ENCODE results near the gene CAPG.

CAPG gene

DNA sequence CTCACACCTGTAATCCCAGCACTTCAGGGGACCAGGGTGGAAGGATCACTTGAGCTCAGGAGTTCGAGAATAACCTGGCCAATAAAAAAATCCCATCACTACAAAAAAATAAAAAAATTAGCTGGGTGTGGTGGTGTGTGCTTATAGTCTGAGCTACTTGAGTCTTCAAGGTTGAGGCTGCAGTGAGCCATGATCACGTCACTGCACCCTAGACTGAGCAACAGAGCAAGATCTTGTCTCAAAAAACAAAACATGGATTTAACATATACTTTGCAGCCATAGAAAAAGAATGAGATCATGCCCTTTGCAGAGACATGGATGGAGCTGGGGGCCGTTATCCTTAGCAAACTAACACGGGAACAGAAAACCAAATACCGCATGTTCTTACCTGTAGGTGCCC lies 30.6 kb upstream of the CAPG start:
- ChIA-PET CTCF (interaction anchor here (1.3 kb wide), 1 partner anchor 20 kb away, joined by 3 read pairs; no protein-coding TSS in a partner anchor), POLR2A (interaction anchor here (1.9 kb wide), 1 partner anchor 105 kb away, joined by 5 read pairs; no protein-coding TSS in a partner anchor)
- TF ChIP-seq SCRT1 (tag by site-specific recombination; IDR thresholded peaks at IDR 0.05; ENCODE audit: borderline replicate concordance), result no peak
- no peak for TF ChIP-seq ZNF621 (tag by site-specific recombination; IDR thresholded peaks at IDR 0.05)
- TF ChIP-seq, protein P1, sequence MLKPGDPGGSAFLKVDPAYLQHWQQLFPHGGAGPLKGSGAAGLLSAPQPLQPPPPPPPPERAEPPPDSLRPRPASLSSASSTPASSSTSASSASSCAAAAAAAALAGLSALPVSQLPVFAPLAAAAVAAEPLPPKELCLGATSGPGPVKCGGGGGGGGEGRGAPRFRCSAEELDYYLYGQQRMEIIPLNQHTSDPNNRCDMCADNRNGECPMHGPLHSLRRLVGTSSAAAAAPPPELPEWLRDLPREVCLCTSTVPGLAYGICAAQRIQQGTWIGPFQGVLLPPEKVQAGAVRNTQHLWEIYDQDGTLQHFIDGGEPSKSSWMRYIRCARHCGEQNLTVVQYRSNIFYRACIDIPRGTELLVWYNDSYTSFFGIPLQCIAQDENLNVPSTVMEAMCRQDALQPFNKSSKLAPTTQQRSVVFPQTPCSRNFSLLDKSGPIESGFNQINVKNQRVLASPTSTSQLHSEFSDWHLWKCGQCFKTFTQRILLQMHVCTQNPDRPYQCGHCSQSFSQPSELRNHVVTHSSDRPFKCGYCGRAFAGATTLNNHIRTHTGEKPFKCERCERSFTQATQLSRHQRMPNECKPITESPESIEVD (tag by site-specific recombination; IDR thresholded peaks at IDR 0.05), result no peak
- TF ChIP-seq ZNF2 (tag by site-specific recombination; IDR thresholded peaks at IDR 0.05), result no peak
- TF ChIP-seq, protein P2, sequence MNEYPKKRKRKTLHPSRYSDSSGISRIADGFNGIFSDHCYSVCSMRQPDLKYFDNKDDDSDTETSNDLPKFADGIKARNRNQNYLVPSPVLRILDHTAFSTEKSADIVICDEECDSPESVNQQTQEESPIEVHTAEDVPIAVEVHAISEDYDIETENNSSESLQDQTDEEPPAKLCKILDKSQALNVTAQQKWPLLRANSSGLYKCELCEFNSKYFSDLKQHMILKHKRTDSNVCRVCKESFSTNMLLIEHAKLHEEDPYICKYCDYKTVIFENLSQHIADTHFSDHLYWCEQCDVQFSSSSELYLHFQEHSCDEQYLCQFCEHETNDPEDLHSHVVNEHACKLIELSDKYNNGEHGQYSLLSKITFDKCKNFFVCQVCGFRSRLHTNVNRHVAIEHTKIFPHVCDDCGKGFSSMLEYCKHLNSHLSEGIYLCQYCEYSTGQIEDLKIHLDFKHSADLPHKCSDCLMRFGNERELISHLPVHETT (tag by site-specific recombination; IDR thresholded peaks at IDR 0.05), result no peak
- no peak for TF ChIP-seq ZNF843 (tag by site-specific recombination; IDR thresholded peaks at IDR 0.05)
- TF ChIP-seq ZNF529 (tag by site-specific recombination; IDR thresholded peaks at IDR 0.05; ENCODE audit: insufficient replicate concordance), result no peak
- TF ChIP-seq ZNF175 (tag by site-specific recombination; IDR thresholded peaks at IDR 0.05), result no peak
- no peak for TF ChIP-seq ZNF274 (IDR thresholded peaks at IDR 0.05; ENCODE audit: low read length)
- TF ChIP-seq ZNF274 (tag by site-specific recombination; IDR thresholded peaks at IDR 0.05; ENCODE audit: borderline replicate concordance), result no peak
- TF ChIP-seq ZNF600 (tag by site-specific recombination; IDR thresholded peaks at IDR 0.05), result no peak
- TF ChIP-seq ZNF10 (tag by site-specific recombination; IDR thresholded peaks at IDR 0.05), result no peak
- no peak for TF ChIP-seq ZNF830 (tag by site-specific recombination; IDR thresholded peaks at IDR 0.05; ENCODE audit: low read depth)
- no peak for TF ChIP-seq ZNF747 (tag by site-specific recombination; IDR thresholded peaks at IDR 0.05)
- no peak for TF ChIP-seq KLF1 (tag by site-specific recombination; IDR thresholded peaks at IDR 0.05)
- no peak for TF ChIP-seq ZNF354C (tag by site-specific recombination; IDR thresholded peaks at IDR 0.05; ENCODE audit: borderline replicate concordance, low read depth)
- no peak for TF ChIP-seq ZNF626 (tag by site-specific recombination; IDR thresholded peaks at IDR 0.05)
- TF ChIP-seq REPIN1 (tag by site-specific recombination; IDR thresholded peaks at IDR 0.05; ENCODE audit: low read depth), result no peak
- TF ChIP-seq, protein P3, sequence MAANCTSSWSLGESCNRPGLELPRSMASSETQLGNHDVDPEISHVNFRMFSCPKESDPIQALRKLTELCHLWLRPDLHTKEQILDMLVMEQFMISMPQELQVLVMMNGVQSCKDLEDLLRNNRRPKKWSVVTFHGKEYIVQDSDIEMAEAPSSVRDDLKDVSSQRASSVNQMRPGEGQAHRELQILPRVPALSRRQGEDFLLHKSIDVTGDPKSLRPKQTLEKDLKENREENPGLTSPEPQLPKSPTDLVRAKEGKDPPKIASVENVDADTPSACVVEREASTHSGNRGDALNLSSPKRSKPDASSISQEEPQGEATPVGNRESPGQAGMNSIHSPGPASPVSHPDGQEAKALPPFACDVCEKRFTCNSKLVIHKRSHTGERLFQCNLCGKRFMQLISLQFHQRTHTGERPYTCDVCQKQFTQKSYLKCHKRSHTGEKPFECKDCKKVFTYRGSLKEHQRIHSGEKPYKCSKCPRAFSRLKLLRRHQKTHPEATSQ (tag by site-specific recombination; IDR thresholded peaks at IDR 0.05), result no peak

DNA sequence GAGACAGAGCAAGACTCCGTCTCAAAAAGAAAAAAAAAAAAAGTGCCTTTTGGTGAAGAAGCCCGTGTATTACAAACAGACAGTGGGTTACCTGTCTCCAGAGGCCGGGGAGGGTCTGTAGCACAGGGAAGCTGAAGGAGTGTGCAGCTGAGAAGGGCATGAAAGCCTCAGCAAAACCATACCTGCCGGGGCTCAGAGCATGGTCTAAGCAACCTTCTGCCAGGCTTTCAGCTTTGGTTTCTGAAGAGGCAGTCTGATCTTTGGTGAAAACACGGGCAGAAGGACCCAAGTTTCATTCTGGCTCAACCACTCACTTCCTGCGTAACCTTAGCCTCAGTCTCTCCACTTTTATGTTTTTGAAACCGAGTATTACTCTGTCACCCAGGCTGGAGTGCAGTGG lies 29.8 kb upstream of the CAPG start:
- H3K36me3 ChIP-seq (ENCODE audit: control insufficient read depth in 2 of 2, insufficient read depth in 1 of 2, low read length in 2 of 2), result no peaks in the 10 kb centered on the region
- no peak for TF ChIP-seq ZNF175 (tag by site-specific recombination; IDR thresholded peaks at IDR 0.05)
- TF ChIP-seq PRDM1 (tag by site-specific recombination; IDR thresholded peaks at IDR 0.05), result no peak
- TF ChIP-seq, protein P4, sequence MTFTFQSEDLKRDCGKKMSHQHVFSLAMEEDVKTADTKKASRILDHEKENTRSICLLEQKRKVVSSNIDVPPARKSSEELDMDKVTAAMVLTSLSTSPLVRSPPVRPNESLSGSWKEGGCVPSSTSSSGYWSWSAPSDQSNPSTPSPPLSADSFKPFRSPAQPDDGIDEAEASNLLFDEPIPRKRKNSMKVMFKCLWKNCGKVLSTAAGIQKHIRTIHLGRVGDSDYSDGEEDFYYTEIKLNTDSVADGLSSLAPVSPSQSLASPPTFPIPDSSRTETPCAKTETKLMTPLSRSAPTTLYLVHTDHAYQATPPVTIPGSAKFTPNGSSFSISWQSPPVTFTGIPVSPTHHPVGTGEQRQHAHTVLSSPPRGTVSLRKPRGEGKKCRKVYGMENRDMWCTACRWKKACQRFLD (tag by site-specific recombination; IDR thresholded peaks at IDR 0.05), result no peak
- no peak for TF ChIP-seq ZFHX2 (tag by site-specific recombination; conservative IDR thresholded peaks at IDR 0.05)
- TF ChIP-seq, protein P5, sequence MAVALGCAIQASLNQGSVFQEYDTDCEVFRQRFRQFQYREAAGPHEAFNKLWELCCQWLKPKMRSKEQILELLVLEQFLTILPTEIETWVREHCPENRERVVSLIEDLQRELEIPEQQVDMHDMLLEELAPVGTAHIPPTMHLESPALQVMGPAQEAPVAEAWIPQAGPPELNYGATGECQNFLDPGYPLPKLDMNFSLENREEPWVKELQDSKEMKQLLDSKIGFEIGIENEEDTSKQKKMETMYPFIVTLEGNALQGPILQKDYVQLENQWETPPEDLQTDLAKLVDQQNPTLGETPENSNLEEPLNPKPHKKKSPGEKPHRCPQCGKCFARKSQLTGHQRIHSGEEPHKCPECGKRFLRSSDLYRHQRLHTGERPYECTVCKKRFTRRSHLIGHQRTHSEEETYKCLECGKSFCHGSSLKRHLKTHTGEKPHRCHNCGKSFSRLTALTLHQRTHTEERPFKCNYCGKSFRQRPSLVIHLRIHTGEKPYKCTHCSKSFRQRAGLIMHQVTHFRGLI (tag by site-specific recombination; IDR thresholded peaks at IDR 0.05), result no peak
- TF ChIP-seq ZNF10 (tag by site-specific recombination; IDR thresholded peaks at IDR 0.05), result no peak
- TF ChIP-seq, protein P6, sequence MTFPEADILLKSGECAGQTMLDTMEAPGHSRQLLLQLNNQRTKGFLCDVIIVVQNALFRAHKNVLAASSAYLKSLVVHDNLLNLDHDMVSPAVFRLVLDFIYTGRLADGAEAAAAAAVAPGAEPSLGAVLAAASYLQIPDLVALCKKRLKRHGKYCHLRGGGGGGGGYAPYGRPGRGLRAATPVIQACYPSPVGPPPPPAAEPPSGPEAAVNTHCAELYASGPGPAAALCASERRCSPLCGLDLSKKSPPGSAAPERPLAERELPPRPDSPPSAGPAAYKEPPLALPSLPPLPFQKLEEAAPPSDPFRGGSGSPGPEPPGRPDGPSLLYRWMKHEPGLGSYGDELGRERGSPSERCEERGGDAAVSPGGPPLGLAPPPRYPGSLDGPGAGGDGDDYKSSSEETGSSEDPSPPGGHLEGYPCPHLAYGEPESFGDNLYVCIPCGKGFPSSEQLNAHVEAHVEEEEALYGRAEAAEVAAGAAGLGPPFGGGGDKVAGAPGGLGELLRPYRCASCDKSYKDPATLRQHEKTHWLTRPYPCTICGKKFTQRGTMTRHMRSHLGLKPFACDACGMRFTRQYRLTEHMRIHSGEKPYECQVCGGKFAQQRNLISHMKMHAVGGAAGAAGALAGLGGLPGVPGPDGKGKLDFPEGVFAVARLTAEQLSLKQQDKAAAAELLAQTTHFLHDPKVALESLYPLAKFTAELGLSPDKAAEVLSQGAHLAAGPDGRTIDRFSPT (tag by site-specific recombination; IDR thresholded peaks at IDR 0.05), result no peak
- TF ChIP-seq ZNF248 (tag by site-specific recombination; IDR thresholded peaks at IDR 0.05), result no peak
- TF ChIP-seq, protein P7, sequence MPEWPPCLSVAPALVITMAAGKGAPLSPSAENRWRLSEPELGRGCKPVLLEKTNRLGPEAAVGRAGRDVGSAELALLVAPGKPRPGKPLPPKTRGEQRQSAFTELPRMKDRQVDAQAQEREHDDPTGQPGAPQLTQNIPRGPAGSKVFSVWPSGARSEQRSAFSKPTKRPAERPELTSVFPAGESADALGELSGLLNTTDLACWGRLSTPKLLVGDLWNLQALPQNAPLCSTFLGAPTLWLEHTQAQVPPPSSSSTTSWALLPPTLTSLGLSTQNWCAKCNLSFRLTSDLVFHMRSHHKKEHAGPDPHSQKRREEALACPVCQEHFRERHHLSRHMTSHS (tag by site-specific recombination; IDR thresholded peaks at IDR 0.05), result no peak
- ChIA-PET CTCF (no interaction called here), POLR2A (interaction anchor here (1.9 kb wide), 1 partner anchor 106 kb away, joined by 5 read pairs; no protein-coding TSS in a partner anchor)
- no peak overlapping the region for H3K4me3 ChIP-seq (ENCODE audit: low read depth, low read length)
- peaks cover 6% of the 10 kb centered on the region for H3K4me1 ChIP-seq (ENCODE audit: control insufficient read depth, insufficient read depth, low read length)
- no peak overlapping the region for H3K27ac ChIP-seq (ENCODE audit: extremely low read depth, low read depth, low read length)
- no peaks in the 10 kb centered on the region for H3K9me3 ChIP-seq (ENCODE audit: control insufficient read depth, insufficient read depth, low read depth, low read length)

More for the DNA sequence above, 30.6 kb upstream of the CAPG start:
- Histone ChIP-seq H3K4me1 (ENCODE audit: control insufficient read depth, insufficient read depth, low read length) (peaks cover 6% of the 10 kb centered on the region), H3K36me3 (ENCODE audit: control insufficient read depth in 2 of 2, insufficient read depth in 1 of 2, low read length in 2 of 2) (no peaks in the 10 kb centered on the region), H3K4me3 (ENCODE audit: low read depth, low read length) (no peak overlapping the region), H3K9me3 (ENCODE audit: control insufficient read depth, insufficient read depth, low read depth, low read length) (no peaks in the 10 kb centered on the region), H3K27ac (ENCODE audit: extremely low read depth, low read depth, low read length) (no peak overlapping the region)

Measured in HEK293 (cell line).